Prostate gland (tissue), 2 donors: ENCODE results near the gene HTR2B. TPM values are rescaled to one million over a fixed set of nuclear protein-coding genes. Genes with fewer than 3 reads are reported as not detected.
"Not testable (repeated sequence)": the region's sequence is repeated elsewhere in the genome, so short reads cannot be mapped to it uniquely, and the experiment has no call there.

Experiments used
- DNase-seq: peaks from one replicate; pipeline ENCODE4 v3.0.0-alpha.2; 2019; ENCODE audit warnings: low spot score
- H3K27ac ChIP-seq, 2 donors: fragments of 200-600 bp; sonication (generic); 2 replicates each; pipeline ENCODE4 v1.5.1; 2017 to 2019
- H3K27me3 ChIP-seq: fragments of 200-600 bp; sonication (generic); replicated peaks from 2 replicates; pipeline ENCODE4 v1.5.1; 2019; ENCODE audit not compliant: insufficient read depth
- H3K36me3 ChIP-seq, 2 donors: fragments of 200-600 bp; sonication (generic); 1 replicate in 1 of 2; 2 replicates in 1 of 2; pipeline versions ENCODE4 v1.5.1 to v1.8.1; 2017 to 2019
- H3K4me1 ChIP-seq: fragments of 200-600 bp; sonication (generic); replicated peaks from 2 replicates; pipeline ENCODE4 v1.5.1; 2019
- H3K4me3 ChIP-seq, 2 donors: fragments of 200-600 bp; sonication (generic); 2 replicates each; pipeline ENCODE4 v1.5.1; 2017 to 2019
- H3K9me3 ChIP-seq: fragments of 200-600 bp; sonication (generic); 2 replicates; pipeline ENCODE4 v1.5.1; 2017
- POLR2A ChIP-seq: fragments of 450-650 bp; IDR thresholded peaks from one replicate; pipeline ENCODE4 v1.6.1; 2016; ENCODE audit warnings: antibody characterized with exemption, mild to moderate bottlenecking
- POLR2AphosphoS5 ChIP-seq: sonication (generic); formaldehyde crosslinking; IDR thresholded peaks from one replicate; pipeline ENCODE4 v1.6.1; 2017; ENCODE audit warnings: antibody characterized with exemption
- WGBS: methylation state at CpG from one replicate; pipeline ENCODE4 v1.1.5; 2018; 5-methylcytosine and 5-hydroxymethylcytosine counted together
- intact Hi-C: fragments of 100-400 bp; cut with DNase I; formaldehyde crosslinking; loops from one replicate; pipeline ENCODE4 v1.14.2; 2022
- total RNA-seq, 2 donors: library from RNA; depleted of rRNA; stranded (reverse); fragments of >200 nt; gene quantifications; one replicate each; pipeline ENCODE4 v1.1.0, GENCODE V29; 2016
- TF ChIP-seq, protein P1 (sequence below), 4 experiments: fragments of 200-600 bp in 2 of 4; fragments of 450-650 bp in 2 of 4; sonication (generic) in 2 of 4; IDR thresholded peaks; 1 replicate in 3 of 4; 2 replicates in 1 of 4; pipeline ENCODE4 v1.5.1; 2016 to 2019; ENCODE audit warnings: antibody characterized with exemption in 4 of 4, mild to moderate bottlenecking in 2 of 4, moderate library complexity in 2 of 4

Gene HTR2B
- total RNA-seq, 2 donors from 2014 or later: not detected

DNA sequence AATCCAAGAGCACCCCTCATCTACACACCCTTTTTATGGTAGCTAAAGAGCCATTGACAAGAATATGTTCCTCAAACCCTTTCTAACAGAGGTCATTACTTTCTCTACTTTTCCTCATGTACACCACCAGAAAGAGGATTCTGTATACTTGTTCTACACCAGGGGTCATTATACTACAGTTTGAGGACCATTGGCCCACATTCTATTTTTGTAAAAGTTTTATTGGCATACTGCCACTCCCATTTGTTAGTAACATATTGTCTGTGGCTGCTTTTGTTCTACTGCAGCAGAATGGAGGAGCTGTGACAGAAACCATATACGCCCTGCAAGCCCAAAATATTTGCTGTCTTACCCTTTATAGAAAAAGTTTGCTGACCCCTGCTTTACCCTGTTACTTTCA, 14.3 kb downstream of the HTR2B start:
- no peaks in the 10 kb centered on the region for H3K4me1 ChIP-seq
- H3K27ac ChIP-seq: no peak overlapping the region
- TF ChIP-seq, protein P1, sequence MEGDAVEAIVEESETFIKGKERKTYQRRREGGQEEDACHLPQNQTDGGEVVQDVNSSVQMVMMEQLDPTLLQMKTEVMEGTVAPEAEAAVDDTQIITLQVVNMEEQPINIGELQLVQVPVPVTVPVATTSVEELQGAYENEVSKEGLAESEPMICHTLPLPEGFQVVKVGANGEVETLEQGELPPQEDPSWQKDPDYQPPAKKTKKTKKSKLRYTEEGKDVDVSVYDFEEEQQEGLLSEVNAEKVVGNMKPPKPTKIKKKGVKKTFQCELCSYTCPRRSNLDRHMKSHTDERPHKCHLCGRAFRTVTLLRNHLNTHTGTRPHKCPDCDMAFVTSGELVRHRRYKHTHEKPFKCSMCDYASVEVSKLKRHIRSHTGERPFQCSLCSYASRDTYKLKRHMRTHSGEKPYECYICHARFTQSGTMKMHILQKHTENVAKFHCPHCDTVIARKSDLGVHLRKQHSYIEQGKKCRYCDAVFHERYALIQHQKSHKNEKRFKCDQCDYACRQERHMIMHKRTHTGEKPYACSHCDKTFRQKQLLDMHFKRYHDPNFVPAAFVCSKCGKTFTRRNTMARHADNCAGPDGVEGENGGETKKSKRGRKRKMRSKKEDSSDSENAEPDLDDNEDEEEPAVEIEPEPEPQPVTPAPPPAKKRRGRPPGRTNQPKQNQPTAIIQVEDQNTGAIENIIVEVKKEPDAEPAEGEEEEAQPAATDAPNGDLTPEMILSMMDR (IDR thresholded peaks at IDR 0.05): peak in 1 of 4 experiments; percentile 25
- TF ChIP-seq POLR2A: no peak

DNA sequence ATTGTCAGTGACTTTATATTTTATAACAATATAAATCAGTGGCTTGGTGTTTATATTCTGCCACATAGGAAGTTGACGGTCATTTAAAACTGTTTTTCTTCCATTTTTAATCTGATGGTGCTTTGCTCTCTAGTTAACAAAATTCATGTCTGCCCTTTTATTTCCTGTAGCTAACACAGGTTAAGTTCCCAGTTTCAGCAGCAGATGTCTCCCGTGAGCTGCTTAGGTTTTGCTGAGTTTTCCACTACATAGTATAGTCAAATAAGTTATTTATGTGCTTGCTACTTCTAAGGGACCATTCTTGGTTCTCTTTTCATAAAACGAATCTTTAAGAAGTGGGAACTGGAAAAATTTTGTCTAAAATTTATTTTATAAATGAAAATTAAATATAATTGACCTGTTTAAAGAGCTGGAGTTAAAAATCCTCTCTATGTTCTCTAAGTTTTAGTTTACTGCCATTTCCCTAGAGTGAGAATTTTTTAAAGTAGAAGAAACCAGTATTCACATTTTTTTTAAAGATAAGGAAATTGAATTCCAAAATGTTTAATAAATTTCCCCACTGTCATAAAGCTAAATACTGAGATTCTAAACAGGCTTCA, 20.6 kb downstream of the HTR2B start:
- Histone ChIP-seq H3K36me3 (peaks cover 0 to 5% of the 10 kb centered on the region in 2 donors), H3K27ac (no peak overlapping the region), H3K9me3 (no peaks in the 10 kb centered on the region), H3K4me1 (no peaks in the 10 kb centered on the region), H3K4me3 (no peak overlapping the region), H3K27me3 (no peaks in the 10 kb centered on the region)
- TF ChIP-seq, protein P1 (IDR thresholded peaks at IDR 0.05): peak in 3 of 4 experiments; percentile 65 to 84 (median 81)
- TF ChIP-seq POLR2A (no peak), POLR2AphosphoS5 (peak; percentile 15)
- peak; percentile 33 for DNase-seq
- WGBS: 9% methylated on average over 3 of the region's 3 CpGs
- intact Hi-C loops: loop anchor here (1.0 to 5.0 kb wide), 3 partner anchors 88 to 348 kb away; no protein-coding TSS in a partner anchor

More for the DNA sequence above, 14.3 kb downstream of the HTR2B start:
- intact Hi-C loops: no loop called here
- H3K4me3 ChIP-seq: no peak overlapping the region
- H3K27me3 ChIP-seq: no peaks in the 10 kb centered on the region
- DNase-seq: no peak
- peaks cover 0 to 5% of the 10 kb centered on the region in 2 donors for H3K36me3 ChIP-seq
- no peaks in the 10 kb centered on the region for H3K9me3 ChIP-seq
- WGBS: 65% methylated on average over 1 of the region's 1 CpG

DNA sequence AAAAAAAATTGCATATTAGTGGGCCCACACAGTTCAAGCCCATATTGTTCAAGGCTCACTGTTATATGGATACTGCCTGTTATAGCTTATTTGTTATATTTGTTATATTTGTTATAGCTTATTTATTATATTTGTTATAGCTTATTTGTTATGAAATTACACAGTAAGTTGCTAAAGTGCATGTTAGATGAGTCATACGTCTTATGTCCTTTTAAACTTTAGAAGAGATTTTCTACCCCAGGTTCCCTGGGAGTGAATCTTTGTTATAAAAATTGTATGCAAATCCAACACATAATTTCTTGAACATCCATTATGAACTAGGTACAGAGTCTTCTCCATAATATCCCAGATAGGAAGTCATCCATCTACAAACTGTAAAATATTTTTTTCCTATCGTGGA, 22.1 kb downstream of the HTR2B start:
- no peak overlapping the region for H3K27ac ChIP-seq
- H3K27me3 ChIP-seq: no peaks in the 10 kb centered on the region
- TF ChIP-seq, protein P1 (IDR thresholded peaks at IDR 0.05): no peak
- no peak for TF ChIP-seq POLR2AphosphoS5
- no peak for TF ChIP-seq POLR2A
- no peak overlapping the region for H3K4me3 ChIP-seq
- no peaks in the 10 kb centered on the region for H3K4me1 ChIP-seq
- intact Hi-C loops: loop anchor here (5.0 kb wide), 2 partner anchors 310 to 350 kb away; no protein-coding TSS in a partner anchor
- H3K36me3 ChIP-seq: no peaks in the 10 kb centered on the region
- no peaks in the 10 kb centered on the region for H3K9me3 ChIP-seq
- whole genome bisulfite sequencing: 57% methylated on average over 2 of the region's 2 CpGs
- DNase-seq: no peak

DNA sequence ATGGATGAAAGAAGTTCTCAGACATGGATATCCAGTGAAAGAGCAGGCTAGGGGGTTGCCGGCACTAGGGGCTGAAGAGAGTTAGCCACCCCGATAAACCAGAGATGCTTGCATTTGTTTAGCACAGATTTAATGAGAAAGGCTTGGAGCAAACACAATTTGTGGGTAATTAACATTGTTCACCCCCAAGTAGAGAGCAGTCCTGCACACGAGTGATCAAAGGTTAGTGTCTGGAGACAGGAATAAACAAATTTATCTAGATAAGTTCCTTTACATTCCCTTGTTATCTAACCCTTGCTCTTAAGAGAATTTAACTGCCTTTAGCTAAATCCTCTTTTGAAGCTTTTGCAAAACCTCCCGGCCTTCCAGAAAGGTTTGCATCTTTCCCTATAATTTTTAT, 23.9 kb downstream of the HTR2B start:
- H3K4me3 ChIP-seq: no peak overlapping the region
- H3K9me3 ChIP-seq: no peaks in the 10 kb centered on the region
- TF ChIP-seq POLR2AphosphoS5 (no peak), POLR2A (no peak)
- TF ChIP-seq, protein P1 (IDR thresholded peaks at IDR 0.05): no peak
- intact Hi-C loops: loop anchor here (5.0 kb wide), 2 partner anchors 311 to 351 kb away; no protein-coding TSS in a partner anchor
- no peak for DNase-seq
- no peaks in the 10 kb centered on the region for H3K27me3 ChIP-seq
- no peaks in the 10 kb centered on the region for H3K4me1 ChIP-seq
- no peak overlapping the region for H3K27ac ChIP-seq
- 89% methylated on average over 4 of the region's 4 CpGs for WGBS
- no peaks in the 10 kb centered on the region for H3K36me3 ChIP-seq

DNA sequence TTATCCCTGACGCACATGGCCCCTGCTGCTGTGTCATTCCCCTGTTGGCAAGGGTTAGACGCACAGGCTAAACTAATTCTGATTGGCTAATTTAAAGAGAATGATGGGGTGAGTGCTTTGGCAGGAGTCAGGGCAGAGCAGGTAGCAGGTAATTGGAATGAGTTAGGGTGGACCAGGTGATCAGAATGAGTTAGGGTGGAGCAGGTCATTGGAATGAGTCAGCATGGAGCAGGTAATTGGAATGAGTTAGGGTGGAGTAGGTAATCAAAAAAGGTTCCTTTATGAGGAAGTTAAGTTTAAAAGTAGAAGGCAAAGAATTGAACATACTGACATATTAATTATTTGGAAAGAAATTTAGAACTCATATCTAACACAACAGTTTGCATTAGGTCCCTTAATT, 24.5 kb downstream of the HTR2B start:
- intact Hi-C loops: loop anchor here (5.0 kb wide), 2 partner anchors 312 to 352 kb away; no protein-coding TSS in a partner anchor
- 93% methylated on average over 2 of the region's 2 CpGs for WGBS
- not testable (repeated sequence) for H3K4me3 ChIP-seq, H3K27me3 ChIP-seq, H3K4me1 ChIP-seq, H3K27ac ChIP-seq, H3K9me3 ChIP-seq, DNase-seq, H3K36me3 ChIP-seq
